Ovary (tissue), 3 donors: ENCODE measurements around the gene OR14A16.

ENCODE experiments used
- CTCF ChIP-seq, 3 donors: fragments of 450-650 bp in 2 of 3; fragments of 200-600 bp in 1 of 3; IDR thresholded peaks; one replicate each; pipeline versions ENCODE4 v1.5.1 to v1.8.0; 2016 to 2022; ENCODE audit warnings: antibody characterized with exemption in 3 of 3, mild to moderate bottlenecking in 1 of 3
- POLR2A ChIP-seq: fragments of 450-650 bp; IDR thresholded peaks from one replicate; pipeline ENCODE4 v1.6.1; 2017; ENCODE audit warnings: antibody characterized with exemption, mild to moderate bottlenecking, moderate library complexity
- donor health status: DM: no; HTN: no; CAD: no.

- TF ChIP-seq POLR2A = no peak
- no peak for TF ChIP-seq CTCF (IDR thresholded peaks at IDR 0.05)
Measured at GRCh38 chr1:247848346-247848745, 24.4 kb upstream of the OR14A16 start.
